Measurements from ENCODE around the gene MAPK8IP3.
A peak's percentile ranks its signal among the peaks of the same experiment; 100 is the strongest.
"Not testable (repeated sequence)": the region's sequence is repeated elsewhere in the genome, so short reads cannot be mapped to it uniquely, and the experiment has no call there.

The MAPK8IP3 gene

DNA sequence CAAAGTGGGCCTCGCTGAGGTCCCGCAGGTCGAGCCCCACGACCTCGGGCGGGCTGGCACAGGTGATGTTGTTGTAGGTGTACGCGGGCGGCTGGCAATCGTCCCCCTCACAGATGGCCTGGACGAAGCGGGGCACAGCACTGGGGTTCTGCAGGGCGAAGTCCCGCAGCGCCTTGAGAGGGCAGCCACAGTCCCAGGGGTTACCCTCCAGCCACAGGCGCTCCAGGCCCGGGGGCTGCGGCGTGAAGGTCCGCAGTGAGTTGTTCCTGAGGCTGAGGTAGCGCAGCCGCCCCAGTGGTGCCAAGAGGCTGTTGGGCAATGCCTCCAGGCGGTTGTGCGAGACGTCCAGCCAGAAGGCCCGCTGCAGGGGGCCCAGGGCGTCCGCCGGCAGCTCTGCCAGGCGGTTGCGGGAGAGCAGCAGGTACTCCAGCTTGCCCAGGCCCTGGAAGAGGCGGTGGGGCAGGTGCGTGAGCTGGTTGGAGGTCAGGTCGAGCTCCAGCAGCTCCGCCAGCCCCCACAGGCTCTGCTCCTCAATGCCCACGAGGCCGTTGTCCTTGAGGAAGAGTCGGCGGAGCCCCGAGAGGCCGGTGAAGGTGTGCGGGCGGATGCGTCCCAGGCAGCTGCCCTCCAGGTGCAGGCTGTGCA is 84.7 kb downstream of the MAPK8IP3 start:
- DNase-seq, result no peak

DNA sequence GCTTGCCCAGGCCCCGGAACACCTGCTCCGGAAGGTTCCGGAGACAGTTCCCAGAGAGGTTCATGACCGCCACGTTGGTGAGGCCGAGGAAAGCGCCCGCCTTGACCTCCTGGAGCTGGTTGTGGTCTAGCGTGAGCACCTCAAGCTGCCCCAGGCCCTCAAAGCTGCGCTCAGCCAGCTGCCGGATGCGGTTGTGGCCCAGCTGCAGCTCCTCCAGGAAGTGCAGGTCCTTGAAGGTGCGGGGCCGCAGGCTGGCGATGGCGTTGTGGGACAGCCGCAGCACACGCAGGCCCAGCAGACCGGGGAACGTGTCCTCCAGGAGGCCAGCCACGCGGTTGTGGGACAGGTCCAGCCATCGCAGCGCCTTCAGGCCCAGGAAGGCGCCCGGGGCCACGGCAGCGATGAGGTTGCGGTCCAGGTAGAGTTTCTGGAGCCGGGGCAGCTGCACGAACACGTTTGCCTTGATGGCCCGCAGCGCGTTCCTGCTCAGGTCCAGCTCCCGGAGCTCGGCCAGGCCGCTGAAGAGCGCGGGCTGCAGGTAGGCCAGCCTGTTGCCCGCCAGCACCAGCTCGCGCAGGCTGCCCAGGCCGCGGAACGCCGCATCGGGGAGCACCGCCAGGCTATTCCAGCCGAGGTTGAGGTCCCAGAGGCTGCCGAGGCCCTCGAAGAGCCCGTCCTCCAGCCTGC is 85.4 kb downstream of the MAPK8IP3 start:
- DNase-seq, result no peak

DNA sequence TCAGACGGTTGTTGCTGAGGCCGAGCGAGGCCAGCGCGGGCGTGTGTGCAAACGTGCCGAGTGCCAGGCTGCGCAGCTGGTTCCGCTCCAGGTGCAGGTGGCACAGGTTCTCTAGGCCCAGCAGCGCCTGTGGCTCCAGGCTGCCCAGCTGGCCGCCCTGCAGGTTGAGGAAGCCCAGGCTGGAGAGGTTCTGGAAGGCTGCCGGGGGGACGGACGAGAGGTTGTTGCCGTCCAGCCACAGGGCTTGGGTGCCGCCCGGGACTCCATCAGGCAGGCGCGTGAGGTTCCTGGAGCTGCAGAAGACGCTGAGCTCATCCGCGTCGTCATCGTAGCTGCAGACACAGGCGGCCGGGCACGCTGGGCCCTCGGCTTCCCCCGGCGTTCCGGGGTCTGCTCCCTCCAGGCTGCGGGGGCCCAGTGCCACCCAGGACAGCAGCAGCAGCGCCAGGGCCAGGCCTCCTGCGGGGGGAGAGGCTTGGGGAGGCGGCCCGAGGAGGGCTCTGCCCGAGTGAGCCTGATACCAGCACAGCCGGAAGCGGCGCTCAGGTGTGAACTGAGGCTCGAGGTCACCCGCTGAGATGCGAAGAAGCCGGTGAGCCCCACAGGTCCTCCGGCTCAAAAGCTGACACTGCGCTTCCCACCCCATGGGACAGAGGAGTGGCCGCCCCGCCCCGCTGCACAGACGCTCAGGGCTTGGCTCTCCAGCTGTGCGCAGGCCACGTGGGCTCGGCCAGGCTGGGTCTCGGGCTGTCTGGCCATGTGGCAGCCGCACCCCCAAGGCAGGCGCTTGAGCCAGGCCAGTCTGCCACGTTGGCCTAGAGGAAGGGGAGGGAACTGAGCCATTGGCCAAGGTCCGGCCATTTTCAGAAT is 86.2 kb downstream of the MAPK8IP3 start:
- DNase-seq, result no peak

DNA sequence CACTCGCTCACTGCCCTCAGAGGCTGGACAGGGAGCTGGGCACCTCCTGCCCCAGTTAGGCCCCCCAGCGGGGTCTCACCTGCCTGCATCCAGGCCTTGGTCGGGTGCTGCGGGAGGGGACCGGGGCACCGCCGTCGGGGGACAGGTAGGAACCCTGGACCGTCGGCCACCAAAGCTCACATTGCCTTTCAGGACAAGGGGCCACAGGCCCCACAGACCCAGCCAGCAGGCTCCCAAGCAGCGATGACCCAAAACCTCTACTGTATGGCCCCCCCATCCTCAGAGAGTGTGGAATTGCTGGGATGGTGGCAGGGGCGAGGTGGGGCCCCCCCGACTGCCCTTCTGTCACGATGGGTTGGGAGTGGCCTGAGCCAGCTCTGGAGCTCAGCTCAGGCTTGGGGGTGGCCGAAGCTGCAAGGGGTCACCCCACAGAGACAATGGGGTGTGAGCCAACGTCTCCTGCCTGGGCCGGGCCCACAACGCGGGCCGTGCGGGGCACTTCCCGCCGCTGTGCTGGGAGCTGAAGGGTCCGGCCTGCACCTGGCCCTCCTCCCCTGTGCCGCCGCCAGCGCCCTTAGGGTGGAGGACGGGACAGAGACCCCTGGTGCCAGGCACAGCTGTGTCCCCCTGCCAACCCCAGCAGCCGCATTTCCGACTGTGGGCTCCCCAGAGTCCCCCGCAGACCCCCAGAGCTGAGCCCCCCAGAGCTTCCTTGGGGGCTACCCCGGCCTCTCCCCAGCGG is 87.0 kb downstream of the MAPK8IP3 start:
- DNase-seq, result no peak

DNA sequence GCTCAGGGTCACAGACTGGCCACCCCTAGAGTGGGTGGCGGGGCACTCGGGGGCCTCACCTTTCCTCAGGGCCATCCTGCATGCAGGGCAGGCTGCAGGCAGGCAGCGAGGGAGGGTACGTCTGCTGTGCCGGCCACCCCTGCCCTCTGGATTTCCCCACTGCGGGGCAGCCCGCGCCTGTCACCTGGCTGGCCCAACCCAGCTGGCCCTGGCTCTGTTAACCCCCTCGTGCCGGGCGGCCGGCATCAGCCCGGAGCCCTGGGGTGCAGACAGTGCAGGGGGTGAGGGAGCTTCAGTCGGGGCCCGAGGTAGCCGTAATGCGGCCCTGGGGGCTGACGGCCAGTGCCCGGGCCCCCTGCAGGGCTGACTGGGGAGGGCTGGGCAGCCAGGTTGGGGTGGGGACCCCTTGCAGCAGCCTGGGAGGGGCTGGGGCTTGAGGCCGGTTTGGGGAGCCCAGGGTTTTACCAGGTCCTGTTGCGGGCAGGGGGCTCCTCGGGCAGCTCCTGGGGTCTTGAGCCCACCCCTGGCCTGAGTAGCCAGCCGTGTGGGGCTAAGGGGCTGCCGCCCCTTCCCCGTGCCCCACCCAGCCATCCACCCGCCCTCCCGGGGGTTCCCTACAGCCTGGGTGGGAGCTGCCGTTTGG is 87.7 kb downstream of the MAPK8IP3 start, which contains the start of gene IGFALS:
Gene IGFALS, minus strand, starts transcription at position 128 of the 643 bp plus-strand sequence. Its CDS starts 53 bp downstream, at position 75.
- DNase-seq, result no peak

DNA sequence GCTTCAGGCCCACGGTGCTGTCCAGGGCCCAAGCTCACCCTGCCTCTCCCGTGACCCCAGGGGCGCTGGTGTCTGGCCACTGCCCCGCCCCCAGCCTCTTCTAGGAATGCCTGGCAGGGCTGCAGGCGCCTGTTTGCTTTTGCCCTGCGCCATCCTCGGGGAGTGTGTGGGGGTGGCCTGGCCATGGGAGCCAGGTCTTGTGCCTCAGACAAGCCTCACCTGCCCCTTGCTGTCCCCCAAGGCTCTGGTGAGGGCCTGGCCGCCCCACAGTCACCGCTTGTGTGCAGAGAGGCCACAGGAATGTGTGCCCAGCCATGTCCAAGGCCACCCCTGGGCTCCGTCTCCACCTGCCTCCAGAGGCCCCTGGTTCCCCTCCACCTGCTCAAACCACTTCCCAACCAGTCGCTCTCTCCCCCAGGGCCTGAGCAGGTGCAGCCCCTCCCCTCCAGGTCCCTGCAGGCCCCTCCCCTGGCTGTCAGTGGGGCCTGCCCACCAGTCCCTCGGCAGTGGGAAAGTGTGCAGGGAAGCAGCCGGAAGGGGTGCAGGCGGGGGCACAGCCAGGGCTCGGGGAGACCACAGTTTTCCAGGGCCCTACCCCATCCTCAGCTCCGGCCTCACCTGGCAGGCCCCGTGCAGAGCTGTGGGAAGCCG is 88.4 kb downstream of the MAPK8IP3 start:
- DNase-seq, result no peak

DNA sequence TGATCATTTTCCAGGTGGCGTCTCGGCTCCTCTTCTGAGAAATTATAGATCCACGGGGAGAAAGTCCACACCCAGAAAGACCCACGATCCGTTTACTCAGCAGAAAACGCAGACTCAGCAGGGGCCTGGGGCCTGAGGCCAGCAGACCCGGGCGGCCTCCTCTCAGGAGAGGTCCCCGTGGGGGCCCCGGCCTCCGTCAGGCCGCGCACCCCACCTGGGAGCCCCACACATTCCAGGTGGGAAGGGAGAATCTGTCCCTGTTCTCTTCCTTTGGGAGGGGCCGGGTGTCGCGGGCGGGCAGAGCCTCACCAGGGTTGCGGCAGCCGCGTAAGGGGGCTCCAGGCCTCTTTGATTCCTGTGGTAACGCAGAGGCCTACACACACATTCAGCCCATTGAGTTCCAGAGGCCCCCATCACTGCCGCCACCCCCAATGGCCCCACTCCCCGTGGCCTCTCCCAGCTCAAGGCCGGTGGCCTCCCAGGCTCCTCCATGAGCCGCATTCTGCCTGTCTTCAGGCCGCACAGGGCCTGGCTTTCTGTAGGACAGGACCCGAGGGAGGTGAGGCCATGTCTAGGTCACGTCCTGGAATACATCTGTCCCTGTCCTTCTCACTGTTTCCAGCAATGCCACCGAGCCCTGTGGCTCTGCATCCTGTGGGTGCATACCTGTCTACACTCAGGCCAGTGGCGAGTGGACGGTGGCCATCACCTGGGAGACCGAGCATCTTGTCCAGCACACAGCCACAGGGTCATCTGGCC is 89.1 kb downstream of the MAPK8IP3 start:
- no peak for DNase-seq

DNA sequence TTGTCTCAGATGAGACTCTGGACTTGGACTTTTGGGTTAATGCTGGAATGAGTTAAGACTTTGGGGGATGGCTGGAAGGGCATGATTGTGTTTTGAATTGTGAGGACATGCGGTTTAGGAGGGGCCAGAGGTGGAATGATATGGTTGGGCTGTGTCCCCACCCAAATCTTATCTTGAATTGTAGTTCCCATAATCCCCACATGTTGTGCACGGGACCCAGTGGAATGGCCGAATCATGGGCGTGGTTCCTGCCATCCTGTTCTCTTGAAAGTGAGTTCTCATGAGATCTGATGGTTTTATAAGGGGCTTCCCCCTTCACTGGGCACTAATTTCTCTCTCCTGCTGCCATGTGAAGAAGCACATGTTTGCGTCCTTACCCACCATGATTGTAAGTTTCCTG is 93.3 kb downstream of the MAPK8IP3 start:
- DNase-seq, result not testable (repeated sequence)

DNA sequence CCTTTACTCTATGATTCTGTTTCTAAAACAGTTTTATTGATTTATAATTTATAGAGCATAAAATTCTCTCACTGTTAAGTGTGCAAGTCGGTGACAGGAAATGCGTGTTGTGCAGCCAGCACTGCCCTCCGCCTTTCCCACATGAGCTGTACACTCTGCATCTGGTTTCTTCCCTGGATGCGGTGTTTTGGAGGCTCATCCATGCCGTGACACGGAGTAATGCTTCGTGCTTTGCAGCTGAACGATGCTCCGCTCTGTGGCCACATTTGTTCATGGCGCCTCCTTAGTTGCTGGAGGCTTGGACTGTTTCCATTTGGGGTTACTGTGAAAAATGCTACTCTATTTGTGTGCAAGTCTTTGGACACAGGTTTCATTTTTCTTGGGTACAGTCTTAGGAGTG is 94.7 kb downstream of the MAPK8IP3 start:
- DNase-seq, result no peak

DNA sequence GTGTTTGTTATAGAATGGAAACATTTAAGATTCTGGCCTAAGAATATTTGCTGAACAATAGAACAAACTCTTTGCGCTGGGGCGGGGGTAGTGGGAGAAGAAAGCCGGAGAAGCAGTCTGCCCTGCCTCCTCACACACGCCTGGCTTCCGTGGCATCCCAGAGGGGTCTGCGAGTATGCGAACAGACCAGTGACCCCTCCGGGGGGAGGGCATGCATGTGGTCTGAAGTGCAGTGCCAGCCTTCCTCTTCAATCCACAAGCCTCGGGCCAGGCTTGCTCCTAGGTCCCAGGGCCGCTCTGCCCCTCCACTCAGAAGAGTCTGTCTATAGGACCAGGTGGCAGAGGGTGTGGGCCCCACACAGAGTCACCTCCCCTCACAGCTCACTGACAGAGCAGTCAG is 101.6 kb downstream of the MAPK8IP3 start:
- no peak for DNase-seq

DNA sequence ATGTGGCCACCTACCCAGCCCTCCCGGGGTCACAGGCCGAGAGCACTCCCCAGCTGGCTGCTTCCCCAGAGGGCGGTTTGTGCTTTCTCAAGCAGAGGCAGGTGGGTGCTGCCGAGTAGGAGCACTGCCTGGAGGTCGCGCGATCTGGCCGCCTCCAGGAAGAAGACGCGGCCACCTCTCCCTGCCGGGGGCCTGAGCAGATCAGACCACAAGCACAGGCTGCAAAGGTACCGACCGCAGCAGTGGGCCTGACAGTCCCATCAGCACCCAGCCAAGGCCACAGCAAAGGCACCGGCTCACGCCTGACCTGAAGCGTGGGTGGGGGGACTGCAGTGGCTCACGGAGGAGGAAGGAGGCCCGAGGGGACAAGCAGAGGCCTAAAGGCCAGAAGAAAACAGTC is 102.7 kb downstream of the MAPK8IP3 start:
- no peak for DNase-seq

DNA sequence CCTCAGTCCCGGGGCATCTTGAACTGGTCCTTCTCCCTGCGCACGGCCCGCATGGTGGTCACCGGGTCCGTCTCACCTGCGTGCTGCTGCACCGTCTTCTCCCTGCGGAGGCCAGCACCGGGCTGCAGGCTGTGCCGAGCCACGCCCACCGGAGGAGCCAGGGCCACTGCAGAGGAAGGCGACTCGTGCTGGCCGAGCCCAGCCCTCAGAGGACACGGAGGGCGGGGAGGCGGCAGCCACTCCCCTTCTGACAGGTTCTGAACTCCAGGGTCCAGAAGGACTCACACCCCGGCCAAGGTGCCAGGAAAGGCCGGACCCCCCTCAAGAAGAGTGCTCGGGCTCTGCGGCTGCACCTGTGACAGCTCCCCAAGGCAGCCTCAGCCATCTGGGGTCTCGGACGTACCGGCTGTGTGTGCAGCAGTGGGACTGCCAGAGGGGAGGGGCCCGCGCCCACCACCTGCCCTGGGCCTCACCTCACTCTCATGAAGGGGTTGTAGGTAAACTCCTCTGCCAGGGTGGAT is 103.3 kb downstream of the MAPK8IP3 start:
- DNase-seq, result no peak

DNA sequence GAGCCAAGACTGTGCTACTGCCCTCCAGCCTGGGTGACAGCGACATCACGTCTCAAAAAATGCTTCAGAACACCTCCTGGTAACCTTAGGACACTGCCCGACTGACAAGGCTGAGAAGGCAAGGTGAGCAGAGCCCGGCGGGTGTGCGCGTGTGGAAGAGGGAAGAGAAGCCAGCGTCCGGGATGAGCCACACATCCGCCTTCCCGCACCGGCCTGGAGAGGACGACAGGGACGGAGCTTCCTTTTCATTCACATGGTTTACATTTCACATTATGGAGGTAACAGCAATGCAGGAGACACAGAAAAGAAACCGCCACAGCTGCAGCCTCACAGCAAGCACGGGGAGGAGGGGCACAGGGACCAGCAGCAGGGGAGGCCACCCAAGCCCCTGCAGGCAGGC is 104.1 kb downstream of the MAPK8IP3 start:
- no peak for DNase-seq

DNA sequence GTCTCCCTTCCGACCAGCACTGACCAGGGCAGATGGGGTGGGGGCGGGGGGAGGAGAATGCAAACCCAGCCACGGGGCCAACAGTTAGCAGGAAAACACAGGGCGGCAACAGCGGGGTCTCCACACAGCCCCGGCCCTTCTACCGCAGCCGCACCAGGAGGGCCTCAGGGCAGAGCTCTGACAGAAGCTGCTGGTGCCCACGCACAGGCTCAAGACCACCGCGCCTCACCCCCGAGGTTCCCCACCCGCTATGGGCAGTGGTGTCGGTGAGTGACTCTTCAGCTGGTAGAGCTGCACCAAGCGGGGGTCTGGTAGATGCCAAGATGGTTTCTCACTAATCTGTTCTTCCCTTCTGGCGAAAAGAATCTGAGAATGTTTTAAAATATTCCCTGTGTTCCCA is 104.5 kb downstream of the MAPK8IP3 start:
- DNase-seq, result no peak

DNA sequence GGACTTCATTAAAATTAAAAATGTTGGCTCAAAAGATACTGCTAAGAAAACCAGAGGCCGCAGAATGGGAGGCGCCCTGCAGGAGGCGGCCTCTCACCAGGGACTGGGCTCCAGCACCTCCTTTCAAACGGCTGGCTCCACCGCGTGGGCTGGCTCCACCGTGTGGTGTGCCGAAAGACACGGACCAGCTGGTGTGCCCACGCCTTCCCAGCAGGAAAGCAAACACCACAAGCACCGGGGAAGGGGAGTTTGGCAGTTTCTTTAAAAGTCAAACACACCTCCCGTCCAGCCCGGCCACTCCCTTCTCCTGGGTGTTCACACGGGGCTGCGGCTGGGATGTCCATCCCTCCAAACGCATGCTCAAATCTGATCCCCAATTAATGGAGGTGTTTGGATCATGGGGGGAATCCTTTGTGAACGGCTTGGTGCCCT is 106.8 kb downstream of the MAPK8IP3 start:
- DNase-seq, result peak; percentile 45 to 55

DNA sequence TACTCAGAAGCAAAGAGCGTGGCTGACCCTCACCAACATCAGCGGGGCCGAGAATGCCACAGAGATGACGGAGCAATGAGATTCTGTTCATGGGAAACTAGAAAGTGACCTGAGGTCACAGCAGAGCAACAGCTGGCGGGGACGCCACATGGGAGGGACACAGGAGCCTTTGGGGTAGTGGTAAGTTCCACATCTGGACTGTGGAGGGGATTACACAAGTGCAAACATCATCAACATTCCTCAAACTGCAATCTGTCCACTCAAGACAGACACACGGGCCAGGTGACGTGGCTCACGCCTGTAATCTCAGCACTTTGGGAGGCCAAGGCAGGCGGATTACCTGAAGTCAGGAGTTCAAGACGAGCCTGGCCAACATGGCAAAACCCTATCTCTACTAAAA is 109.5 kb downstream of the MAPK8IP3 start:
- DNase-seq, result no peak

DNA sequence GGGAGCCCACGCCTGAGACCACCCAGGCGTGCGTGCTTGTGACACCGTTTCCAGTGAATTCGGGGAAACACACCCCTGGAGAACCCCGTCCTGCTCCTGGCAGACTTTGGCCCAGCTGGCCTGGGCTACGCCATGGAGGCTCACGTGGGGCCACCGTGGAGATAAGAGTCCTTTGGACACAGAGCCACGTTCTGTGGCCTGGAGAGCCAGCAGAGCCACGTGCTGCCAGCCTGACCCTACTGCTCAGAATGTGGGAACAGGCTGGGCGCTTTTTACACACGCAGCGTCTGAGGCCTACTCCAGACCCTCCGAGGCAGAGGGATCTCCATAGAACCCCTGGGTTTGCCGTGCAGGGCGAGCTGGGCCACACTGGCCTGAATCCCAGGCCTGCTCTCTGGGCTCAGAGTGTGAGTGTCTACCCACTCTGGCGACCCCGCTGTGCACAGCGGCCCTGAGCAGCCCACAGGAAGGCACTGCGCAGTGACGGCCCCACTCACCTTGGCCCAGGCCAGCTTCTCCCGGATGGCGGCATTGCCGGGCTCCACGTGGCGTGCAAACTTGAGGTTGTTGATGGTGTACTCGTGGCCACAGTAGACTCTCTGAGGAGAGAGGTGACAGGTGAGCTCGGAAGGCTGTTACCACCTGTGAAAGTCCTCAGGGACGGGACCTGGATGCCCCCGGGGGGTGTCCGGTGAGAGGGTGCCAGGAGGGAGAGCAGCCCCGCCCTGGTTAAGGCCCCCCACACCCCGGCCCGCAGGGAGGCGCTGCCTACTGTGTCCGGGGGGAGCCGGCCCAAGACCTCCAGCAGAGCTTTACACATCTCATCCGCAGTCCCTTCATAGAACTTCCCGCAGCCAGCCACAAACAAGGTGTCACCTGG is 110.6 kb downstream of the MAPK8IP3 start:
- no peak for DNase-seq

DNA sequence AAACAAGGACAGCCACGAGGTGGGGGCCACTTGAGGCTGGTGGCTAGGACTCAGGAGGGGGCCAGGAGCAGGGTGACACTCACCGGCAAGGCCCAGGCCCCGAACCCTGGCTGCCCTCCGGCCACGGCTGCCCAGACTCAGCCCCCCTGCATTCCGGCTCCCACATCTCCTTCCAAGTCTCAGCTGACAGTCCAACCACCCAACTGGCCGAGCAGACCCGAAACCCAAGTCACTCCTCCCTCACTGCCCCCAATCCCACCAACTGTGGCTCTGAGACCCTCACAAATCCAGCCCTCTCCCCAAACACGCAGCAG is 111.2 kb downstream of the MAPK8IP3 start:
- no peak for DNase-seq

DNA sequence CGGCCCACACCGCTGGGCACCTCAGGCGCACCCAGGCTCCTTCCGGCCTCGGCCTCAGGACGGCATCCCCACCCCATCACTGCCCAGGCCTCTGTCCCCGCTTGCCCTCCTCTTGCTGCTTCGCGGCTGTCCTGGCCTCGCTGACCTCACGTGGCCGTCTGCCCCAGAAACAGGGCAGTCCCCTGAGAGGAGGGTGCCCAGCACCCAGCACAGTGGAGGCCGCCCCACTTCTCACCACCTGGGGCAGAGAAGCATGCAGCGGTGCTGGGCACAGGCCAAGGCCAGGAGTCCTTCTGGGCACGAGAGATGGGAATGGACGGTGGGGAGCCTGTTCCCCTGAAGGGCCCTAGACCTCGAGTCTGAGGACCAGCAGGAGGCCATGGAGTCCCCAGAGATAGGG is 111.7 kb downstream of the MAPK8IP3 start:
- DNase-seq, result no peak

Data from activated CD4-positive, alpha-beta T cell treated with anti-CD3 and anti-CD28 coated beads, Interleukin-2, amount 50 U/mL, for 4 hours (primary cell).